ENCODE data around the gene C4B. TPM values are rescaled to one million over a fixed set of nuclear protein-coding genes. Genes with fewer than 3 reads are reported as not detected.

The C4B gene
- total and polyA plus RNA-seq, 9 of the 15 experiments (the other 6 are each of a cell fraction or from before 2014, with no cell fraction given), result 0.32 to 8.8 (median 5.4) TPM

DNA sequence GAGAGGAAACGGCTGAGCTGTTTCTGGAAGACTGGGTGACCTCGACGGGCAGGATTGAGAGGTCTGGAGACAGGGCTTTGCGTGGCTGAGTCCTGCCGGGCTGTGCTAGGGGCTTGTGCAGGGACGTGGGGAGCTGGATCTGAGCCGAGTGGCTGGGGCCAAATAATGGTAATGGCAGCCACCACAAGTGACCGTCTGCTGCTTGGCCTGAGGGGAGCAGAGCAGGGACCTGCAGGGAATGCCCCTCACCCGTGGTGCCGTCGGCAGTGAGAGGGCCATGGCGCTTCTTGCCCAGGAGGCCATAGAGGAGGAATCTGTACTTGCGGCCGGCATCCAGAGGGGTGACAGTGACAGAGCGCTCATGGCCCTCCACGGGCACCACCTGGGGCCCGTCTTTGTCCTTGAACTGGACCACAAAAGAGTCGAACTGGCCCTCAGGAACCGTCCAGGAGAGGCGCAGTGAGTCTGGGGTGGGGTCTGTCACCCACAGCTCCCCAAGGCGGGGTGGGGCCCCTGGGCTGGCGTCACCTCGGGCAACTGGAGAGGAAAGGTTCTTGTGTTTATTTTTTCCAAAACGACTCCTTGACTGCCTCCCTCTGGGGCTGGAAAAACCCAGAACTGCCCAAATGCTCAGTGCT, 55.4 kb downstream of the C4B start (continued):
- TF ChIP-seq, protein P1, sequence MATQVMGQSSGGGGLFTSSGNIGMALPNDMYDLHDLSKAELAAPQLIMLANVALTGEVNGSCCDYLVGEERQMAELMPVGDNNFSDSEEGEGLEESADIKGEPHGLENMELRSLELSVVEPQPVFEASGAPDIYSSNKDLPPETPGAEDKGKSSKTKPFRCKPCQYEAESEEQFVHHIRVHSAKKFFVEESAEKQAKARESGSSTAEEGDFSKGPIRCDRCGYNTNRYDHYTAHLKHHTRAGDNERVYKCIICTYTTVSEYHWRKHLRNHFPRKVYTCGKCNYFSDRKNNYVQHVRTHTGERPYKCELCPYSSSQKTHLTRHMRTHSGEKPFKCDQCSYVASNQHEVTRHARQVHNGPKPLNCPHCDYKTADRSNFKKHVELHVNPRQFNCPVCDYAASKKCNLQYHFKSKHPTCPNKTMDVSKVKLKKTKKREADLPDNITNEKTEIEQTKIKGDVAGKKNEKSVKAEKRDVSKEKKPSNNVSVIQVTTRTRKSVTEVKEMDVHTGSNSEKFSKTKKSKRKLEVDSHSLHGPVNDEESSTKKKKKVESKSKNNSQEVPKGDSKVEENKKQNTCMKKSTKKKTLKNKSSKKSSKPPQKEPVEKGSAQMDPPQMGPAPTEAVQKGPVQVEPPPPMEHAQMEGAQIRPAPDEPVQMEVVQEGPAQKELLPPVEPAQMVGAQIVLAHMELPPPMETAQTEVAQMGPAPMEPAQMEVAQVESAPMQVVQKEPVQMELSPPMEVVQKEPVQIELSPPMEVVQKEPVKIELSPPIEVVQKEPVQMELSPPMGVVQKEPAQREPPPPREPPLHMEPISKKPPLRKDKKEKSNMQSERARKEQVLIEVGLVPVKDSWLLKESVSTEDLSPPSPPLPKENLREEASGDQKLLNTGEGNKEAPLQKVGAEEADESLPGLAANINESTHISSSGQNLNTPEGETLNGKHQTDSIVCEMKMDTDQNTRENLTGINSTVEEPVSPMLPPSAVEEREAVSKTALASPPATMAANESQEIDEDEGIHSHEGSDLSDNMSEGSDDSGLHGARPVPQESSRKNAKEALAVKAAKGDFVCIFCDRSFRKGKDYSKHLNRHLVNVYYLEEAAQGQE (IDR thresholded peaks at IDR 0.05; ENCODE audit: borderline replicate concordance), result no peak
- TF ChIP-seq, protein P1 (CRISPR knock-in tag; IDR thresholded peaks at IDR 0.05; ENCODE audit: low read depth), result no peak
- TF ChIP-seq SMAD1 (IDR thresholded peaks at IDR 0.05; ENCODE audit: low read depth, low read length, partially characterized antibody) (no peak), PCBP1 (IDR thresholded peaks at IDR 0.05; ENCODE audit: low read depth, low read length, poor library complexity, severe bottlenecking) (no peak), ETS2 (tag; IDR thresholded peaks at IDR 0.05; ENCODE audit: borderline replicate concordance, poor library complexity, severe bottlenecking) (no peak)
- TF ChIP-seq, protein P2, sequence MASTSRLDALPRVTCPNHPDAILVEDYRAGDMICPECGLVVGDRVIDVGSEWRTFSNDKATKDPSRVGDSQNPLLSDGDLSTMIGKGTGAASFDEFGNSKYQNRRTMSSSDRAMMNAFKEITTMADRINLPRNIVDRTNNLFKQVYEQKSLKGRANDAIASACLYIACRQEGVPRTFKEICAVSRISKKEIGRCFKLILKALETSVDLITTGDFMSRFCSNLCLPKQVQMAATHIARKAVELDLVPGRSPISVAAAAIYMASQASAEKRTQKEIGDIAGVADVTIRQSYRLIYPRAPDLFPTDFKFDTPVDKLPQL (IDR thresholded peaks at IDR 0.05; ENCODE audit: extremely low read depth, insufficient read length), result no peak

All from K562 (cell line).